CD4-positive, alpha-beta T cell (primary cell): ENCODE results near the gene IFFO2. TPM values are rescaled to one million over a fixed set of nuclear protein-coding genes. Genes with fewer than 3 reads are reported as not detected.
A peak's percentile ranks its signal among the peaks of the same experiment; 100 is the strongest.

Experiments
- ATAC-seq: fragments of 200-7000 bp; cut with Tn5 transposase; one replicate; pipeline ENCODE4 v1.10.0; 2022; ENCODE audit warnings: mild to moderate bottlenecking; ENCODE audit not compliant: poor library complexity
- CTCF ChIA-PET: fragments of 350-600 bp; sonication (Branson Sonifier 250); formaldehyde crosslinking; loops from one replicate; lab custom pipeline; 2021; ENCODE audit warnings: antibody characterized with exemption, inconsistent platforms; lab: Charles Lee
- POLR2A ChIA-PET: fragments of 350-600 bp; sonication (Branson Sonifier 250); formaldehyde crosslinking; loops from one replicate; lab custom pipeline; 2021; ENCODE audit warnings: antibody characterized with exemption, inconsistent platforms; lab: Charles Lee
- DNase-seq, 14 experiments: peaks; one replicate each; pipeline ENCODE4 v3.0.0-alpha.2; 2013 to 2020; ENCODE audit warnings: mixed read lengths in 2 of 14
- H3K27ac ChIP-seq, 2 donors: one replicate each; pipeline versions ENCODE4 v1.5.1 to v1.7.0; 2013; ENCODE audit warnings: low read length in 2 of 2, low read depth in 1 of 2, mild to moderate bottlenecking in 1 of 2
- H3K27me3 ChIP-seq, 2 experiments: 1 replicate in 1 of 2; 2 replicates in 1 of 2; pipeline versions ENCODE4 v1.6.1 to v1.7.0; 2013; ENCODE audit warnings: low read length in 2 of 2, control low read depth in 1 of 2, mild to moderate bottlenecking in 1 of 2, moderate library complexity in 1 of 2; ENCODE audit not compliant: insufficient read depth in 2 of 2, control insufficient read depth in 1 of 2
- H3K36me3 ChIP-seq: one replicate; pipeline ENCODE4 v1.6.1; 2013; ENCODE audit warnings: low read length, control low read depth; ENCODE audit not compliant: insufficient read depth
- H3K4me1 ChIP-seq: one replicate; pipeline ENCODE4 v1.6.1; 2013; ENCODE audit warnings: low read length, control low read depth; ENCODE audit not compliant: insufficient read depth
- H3K4me3 ChIP-seq: one replicate; pipeline ENCODE4 v1.5.1; 2013; ENCODE audit warnings: mild to moderate bottlenecking, low read length, moderate library complexity
- H3K9me3 ChIP-seq, 2 experiments: 1 replicate in 1 of 2; 2 replicates in 1 of 2; pipeline versions ENCODE4 v1.6.1 to v1.7.0; 2013; ENCODE audit warnings: low read length in 2 of 2, mild to moderate bottlenecking in 2 of 2, control low read depth in 1 of 2, moderate library complexity in 1 of 2; ENCODE audit not compliant: control insufficient read depth in 1 of 2, insufficient read depth in 1 of 2
- H3K27ac Mint-ChIP-seq: one replicate; pipeline ENCODE4 v1.8.0; 2020; ENCODE audit warnings: mixed read lengths
- H3K27me3 Mint-ChIP-seq: one replicate; pipeline ENCODE4 v1.8.0; 2021; ENCODE audit warnings: mixed read lengths
- H3K36me3 Mint-ChIP-seq: one replicate; pipeline ENCODE4 v1.8.0; 2021; ENCODE audit warnings: low read depth, mixed read lengths
- H3K4me1 Mint-ChIP-seq: one replicate; pipeline ENCODE4 v1.8.0; 2021; ENCODE audit warnings: low read depth, mixed read lengths
- H3K4me3 Mint-ChIP-seq: one replicate; pipeline ENCODE4 v1.8.0; 2020; ENCODE audit warnings: mild to moderate bottlenecking, mixed read lengths
- H3K9me3 Mint-ChIP-seq: one replicate; pipeline ENCODE4 v1.8.0; 2020; ENCODE audit warnings: mixed read lengths
- CTCF ChIP-seq: fragments of 200-600 bp; IDR thresholded peaks from one replicate; pipeline ENCODE4 v1.8.0; 2022; ENCODE audit warnings: antibody characterized with exemption, mild to moderate bottlenecking
- intact Hi-C, 2 experiments: fragments of 100-400 bp; cut with DNase I in 1 of 2; cut with micrococcal nuclease in 1 of 2; formaldehyde crosslinking; loops; one replicate each; pipeline versions ENCODE4 v1.15.1 to v1.9.0; 2023 to 2025; cut with DNase I, micrococcal nuclease
- total RNA-seq, 174 experiments: library from RNA in 2 of 174; stranded (reverse) in 2 of 174; gene quantifications; one replicate each; pipeline ENCODE4 v1.2.3 and lab custom pipeline; 2021 to 2026

Gene IFFO2
- total RNA-seq, 2 experiments from 2014 or later = 106 to 112 TPM

- H3K27me3 Mint-ChIP-seq = no peaks in the 10 kb centered on the region
- H3K4me3 Mint-ChIP-seq = peak overlapping the region; percentile 32
- TF ChIP-seq CTCF = no peak
- Histone ChIP-seq H3K9me3 (no peaks in the 10 kb centered on the region), H3K27ac (no peak overlapping the region), H3K4me1 (peaks cover 100% of the 10 kb centered on the region), H3K36me3 (peaks cover 17% of the 10 kb centered on the region), H3K27me3 (no peaks in the 10 kb centered on the region), H3K4me3 (no peak overlapping the region)
- intact Hi-C loops = no loop called here
- no peak for DNase-seq
- H3K36me3 Mint-ChIP-seq = peaks cover 4% of the 10 kb centered on the region
- peak overlapping the region; percentile 74 for H3K27ac Mint-ChIP-seq
- ChIA-PET POLR2A (interaction anchor here (1.0 to 5.4 kb wide), 4 partner anchors 12 to 17 kb away, joined by 3 to 40 read pairs (median 8); partner anchors contain the start of gene IFFO2), CTCF (interaction anchor here (1.0 kb wide), 2 partner anchors 31 to 37 kb away, joined by 3 read pairs; no protein-coding TSS in a partner anchor)
- peaks cover 92% of the 10 kb centered on the region for H3K4me1 Mint-ChIP-seq
- no peak for ATAC-seq
- no peaks in the 10 kb centered on the region for H3K9me3 Mint-ChIP-seq
Measured at GRCh38 chr1:18943914-18944572, 12.4 kb downstream of the IFFO2 start.

- CTCF ChIA-PET = interaction anchor here (1.0 kb wide), 1 partner anchor 30 kb away, joined by 3 read pairs; no protein-coding TSS in a partner anchor
- no peak overlapping the region for H3K27ac Mint-ChIP-seq
Measured at GRCh38 chr1:18943162-18943561, 13.3 kb downstream of the IFFO2 start.

GRCh38 chr1:18942340-18942739, 14.1 kb downstream of the IFFO2 start:
- Histone ChIP-seq H3K27ac (no peak overlapping the region), H3K36me3 (peaks cover 17% of the 10 kb centered on the region), H3K9me3 (no peaks in the 10 kb centered on the region), H3K27me3 (no peaks in the 10 kb centered on the region), H3K4me3 (no peak overlapping the region), H3K4me1 (peaks cover 100% of the 10 kb centered on the region)
- peaks cover 4% of the 10 kb centered on the region for H3K36me3 Mint-ChIP-seq
- CTCF ChIA-PET = interaction anchor here (2.2 kb wide), 1 partner anchor 15 kb away, joined by 8 read pairs; no protein-coding TSS in a partner anchor
- POLR2A ChIA-PET = interaction anchor here (0.8 to 5.4 kb wide), 3 partner anchors 13 to 18 kb away, joined by 3 to 40 read pairs (median 14); partner anchors contain the start of gene IFFO2
- H3K27me3 Mint-ChIP-seq = no peaks in the 10 kb centered on the region
- H3K4me1 Mint-ChIP-seq = peaks cover 81% of the 10 kb centered on the region
- H3K9me3 Mint-ChIP-seq = no peaks in the 10 kb centered on the region
- ATAC-seq = no peak
- DNase-seq = no peak
- intact Hi-C loops = no loop called here
- H3K27ac Mint-ChIP-seq = no peak overlapping the region
- TF ChIP-seq CTCF = no peak
- H3K4me3 Mint-ChIP-seq = no peak overlapping the region

More at GRCh38 chr1:18943162-18943561, 13.3 kb downstream of the IFFO2 start:
- H3K27ac ChIP-seq = no peak overlapping the region
- peaks cover 100% of the 10 kb centered on the region for H3K4me1 ChIP-seq
- Mint-ChIP-seq H3K4me1 (peaks cover 85% of the 10 kb centered on the region), H3K4me3 (no peak overlapping the region), H3K9me3 (no peaks in the 10 kb centered on the region), H3K27me3 (no peaks in the 10 kb centered on the region), H3K36me3 (peaks cover 4% of the 10 kb centered on the region)
- ATAC-seq = no peak
- H3K36me3 ChIP-seq = peaks cover 17% of the 10 kb centered on the region
- H3K27me3 ChIP-seq = no peaks in the 10 kb centered on the region
- no peak for TF ChIP-seq CTCF
- DNase-seq = no peak
- H3K4me3 ChIP-seq = no peak overlapping the region
- intact Hi-C loops = no loop called here
- H3K9me3 ChIP-seq = no peaks in the 10 kb centered on the region
- POLR2A ChIA-PET = interaction anchor here (0.8 to 5.4 kb wide), 3 partner anchors 12 to 19 kb away, joined by 3 to 40 read pairs (median 14); partner anchors contain the start of gene IFFO2
